A204.1 (cell line): ENCODE results near the gene CDC37L1.
A peak's percentile ranks its signal among the peaks of the same experiment; 100 is the strongest.
"Not testable (repeated sequence)": the region's sequence is repeated elsewhere in the genome, so short reads cannot be mapped to it uniquely, and the experiment has no call there.

ENCODE experiments used
- FAIRE-seq: peaks from 2 replicates; lab custom pipeline; 2012; peaks lifted over from hg19 to GRCh38; lab: Jason Lieb, UNC

CDC37L1 gene

GRCh38 chr9:4679268-4680172, at the start of gene CDC37L1:
Gene CDC37L1, plus strand, starts transcription at chr9:4679569. Its CDS starts 199 bp downstream, at chr9:4679768.
- peak; percentile 95 for FAIRE-seq

- no peak for FAIRE-seq
Observed at GRCh38 chr9:4630836-4631235, 48.5 kb upstream of the CDC37L1 start.

- FAIRE-seq, result no peak
Observed at GRCh38 chr9:4638968-4639367, 40.4 kb upstream of the CDC37L1 start.

GRCh38 chr9:4639420-4639819, 39.9 kb upstream of the CDC37L1 start:
- FAIRE-seq, result no peak

GRCh38 chr9:4640027-4640426, 39.3 kb upstream of the CDC37L1 start:
- FAIRE-seq, result no peak

- no peak for FAIRE-seq
Observed at GRCh38 chr9:4642351-4642750, 37.0 kb upstream of the CDC37L1 start.

GRCh38 chr9:4654084-4654483, 25.3 kb upstream of the CDC37L1 start:
- no peak for FAIRE-seq

GRCh38 chr9:4654538-4654937, 24.8 kb upstream of the CDC37L1 start:
- no peak for FAIRE-seq

- FAIRE-seq, result not testable (repeated sequence)
Observed at GRCh38 chr9:4656196-4656595, 23.2 kb upstream of the CDC37L1 start.

GRCh38 chr9:4656621-4657020, 22.7 kb upstream of the CDC37L1 start:
- no peak for FAIRE-seq

GRCh38 chr9:4657426-4658159, 21.8 kb upstream of the CDC37L1 start:
- FAIRE-seq, result no peak

GRCh38 chr9:4660665-4661064, 18.7 kb upstream of the CDC37L1 start:
- FAIRE-seq, result not testable (repeated sequence)

- FAIRE-seq, result no peak
Observed at GRCh38 chr9:4661165-4661564, 18.2 kb upstream of the CDC37L1 start.

GRCh38 chr9:4661611-4662010, 17.8 kb upstream of the CDC37L1 start:
- FAIRE-seq, result no peak

- FAIRE-seq, result no peak
Observed at GRCh38 chr9:4662108-4662988, 17.0 kb upstream of the CDC37L1 start, which contains the start of gene PLPP6. Gene PLPP6, plus strand, starts transcription at chr9:4662294. Its CDS starts 82 bp downstream, at chr9:4662376.

GRCh38 chr9:4662989-4663792, 16.2 kb upstream of the CDC37L1 start:
- no peak for FAIRE-seq

- FAIRE-seq, result no peak
Observed at GRCh38 chr9:4663956-4664355, 15.4 kb upstream of the CDC37L1 start.

GRCh38 chr9:4665357-4665756, 14.0 kb upstream of the CDC37L1 start:
- FAIRE-seq, result no peak

- no peak for FAIRE-seq
Observed at GRCh38 chr9:4666042-4666699, 13.2 kb upstream of the CDC37L1 start, which contains the start of gene SPATA6L. Gene SPATA6L, minus strand, starts transcription at chr9:4666480. Its CDS starts 230 bp downstream, at chr9:4666250.

GRCh38 chr9:4667681-4668080, 11.7 kb upstream of the CDC37L1 start:
- no peak for FAIRE-seq

- FAIRE-seq, result no peak
Observed at GRCh38 chr9:4668604-4669003, 10.8 kb upstream of the CDC37L1 start.
